GM23248 (cell line): ENCODE measurements around the gene KCTD16. TPM values are rescaled to one million over a fixed set of nuclear protein-coding genes. Genes with fewer than 3 reads are reported as not detected.

Experiments used
- DNase-seq: peaks from one replicate; pipeline ENCODE4 v3.0.0-alpha.2; 2015
- H2AFZ ChIP-seq: fragments of 200-600 bp; sonication (generic); 2 replicates; pipeline ENCODE4 v1.6.1; 2016; ENCODE audit warnings: antibody characterized with exemption
- H3F3A ChIP-seq: fragments of 200-600 bp; sonication (generic); 2 replicates; pipeline ENCODE4 v1.6.1; 2016; ENCODE audit warnings: mild to moderate bottlenecking, antibody characterized with exemption, mixed run types; ENCODE audit not compliant: insufficient read depth
- H3K27ac ChIP-seq: fragments of 200-600 bp; sonication (generic); 2 replicates; pipeline ENCODE4 v1.5.1; 2016; ENCODE audit warnings: mild to moderate bottlenecking
- H3K27me3 ChIP-seq: fragments of 200-600 bp; sonication (generic); replicated peaks from 2 replicates; pipeline ENCODE4 v1.6.1; 2016; ENCODE audit warnings: mild to moderate bottlenecking; ENCODE audit not compliant: insufficient read depth
- H3K36me3 ChIP-seq: fragments of 200-600 bp; sonication (generic); 2 replicates; pipeline ENCODE4 v1.6.1; 2016; ENCODE audit warnings: low read depth, mild to moderate bottlenecking
- H3K4me1 ChIP-seq: fragments of 200-600 bp; sonication (generic); 2 replicates; pipeline ENCODE4 v1.6.1; 2016; ENCODE audit warnings: mild to moderate bottlenecking; ENCODE audit not compliant: insufficient read depth
- H3K4me2 ChIP-seq: fragments of 200-600 bp; sonication (generic); one replicate; pipeline ENCODE4 v1.6.1; 2016; ENCODE audit warnings: mild to moderate bottlenecking; ENCODE audit not compliant: unreplicated experiment
- H3K4me3 ChIP-seq: fragments of 200-600 bp; sonication (generic); 2 replicates; pipeline ENCODE4 v1.5.1; 2016; ENCODE audit warnings: mild to moderate bottlenecking
- H3K79me2 ChIP-seq: fragments of 200-600 bp; sonication (generic); 2 replicates; pipeline ENCODE4 v1.6.1; 2016; ENCODE audit warnings: mild to moderate bottlenecking; ENCODE audit not compliant: insufficient read depth
- H3K9ac ChIP-seq: fragments of 200-600 bp; sonication (generic); 2 replicates; pipeline ENCODE4 v1.6.1; 2016; ENCODE audit warnings: mild to moderate bottlenecking
- H3K9me2 ChIP-seq: fragments of 200-600 bp; sonication (generic); 2 replicates; pipeline ENCODE4 v1.6.1; 2016; ENCODE audit warnings: mixed run types, mild to moderate bottlenecking, moderate library complexity; ENCODE audit not compliant: insufficient read depth
- H3K9me3 ChIP-seq: fragments of 200-600 bp; sonication (generic); one replicate; pipeline ENCODE4 v1.6.1; 2017; ENCODE audit warnings: low read depth
- H4K20me1 ChIP-seq: fragments of 200-600 bp; sonication (generic); 2 replicates; pipeline ENCODE4 v1.6.0; 2016; ENCODE audit not compliant: insufficient read depth
- EZH2 ChIP-seq: fragments of 200-600 bp; sonication (generic); IDR thresholded peaks from 2 replicates; pipeline ENCODE4 v1.6.1; 2018; ENCODE audit warnings: antibody characterized with exemption, mild to moderate bottlenecking; ENCODE audit not compliant: insufficient read depth, poor library complexity, severe bottlenecking
- EZH2phosphoT487 ChIP-seq: fragments of 200-600 bp; sonication (generic); IDR thresholded peaks from 2 replicates; pipeline ENCODE4 v1.6.1; 2018; ENCODE audit warnings: antibody characterized with exemption, moderate library complexity, mild to moderate bottlenecking, low read depth; ENCODE audit not compliant: insufficient read depth
- WGBS, 2 experiments: methylation state at CpG; one replicate each; pipeline ENCODE4 v1.1.6; 2015 to 2017; ENCODE audit warnings: low lambda C conversion rate in 2 of 2, low coverage in 1 of 2; ENCODE audit errors: missing lambda C conversion rate in 2 of 2; 5-methylcytosine and 5-hydroxymethylcytosine counted together
- in situ Hi-C: fragments of 300-500 bp; cut with MboI; formaldehyde crosslinking; loops from 2 replicates; pipeline ENCODE4 v1.15.0; 2020
- polyA plus RNA-seq: library from polyadenylated mRNA; unstranded; fragments of >200 nt; fragmentation: Nextera tagmentation; extraction: Ambion mirVana; gene quantifications from 2 replicates; pipeline ENCODE4 v1.2.1, GENCODE V29; 2016
- total RNA-seq: library from RNA; depleted of rRNA; stranded (reverse); fragments of >200 nt; shearing (Covaris generic); gene quantifications from 2 replicates; pipeline ENCODE4 v1.2.3, GENCODE V29; 2014

KCTD16 gene
- total and polyA plus RNA-seq, 2 experiments from 2014 or later, result 0.25 to 0.65 TPM

DNA sequence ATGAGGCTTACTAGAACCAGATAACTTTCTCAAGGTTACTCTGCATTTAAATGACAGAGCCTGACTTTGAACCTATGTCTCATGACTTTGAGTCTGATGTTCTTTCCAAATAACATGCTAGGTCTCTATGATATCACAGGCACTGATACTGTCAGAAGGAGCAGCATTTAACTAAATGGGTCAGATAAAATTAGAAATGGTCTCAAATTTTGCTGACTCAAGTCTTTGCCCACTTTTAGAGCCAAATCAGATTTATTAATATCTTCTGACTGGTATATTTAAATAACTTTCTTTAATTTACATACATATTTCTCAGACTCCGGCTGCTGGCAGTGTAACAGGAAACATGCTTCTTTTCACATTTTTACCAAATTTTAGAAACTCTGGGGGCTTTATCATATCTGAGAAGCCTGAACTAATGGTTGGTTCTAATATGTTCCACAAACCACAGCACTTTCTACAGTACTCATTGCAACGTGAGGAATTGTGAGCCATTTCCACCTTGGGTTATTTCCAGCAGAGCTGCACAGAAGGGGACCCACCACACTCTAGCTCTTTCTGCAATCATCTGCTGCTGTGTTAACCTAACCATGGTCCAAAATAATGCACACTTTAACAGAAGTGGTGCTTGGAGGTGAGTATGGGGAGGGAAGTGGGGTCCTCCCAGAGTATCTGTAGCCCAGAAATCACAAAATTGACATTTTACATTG, 79.2 kb downstream of the KCTD16 start:
- Histone ChIP-seq H4K20me1 (no peaks in the 10 kb centered on the region), H3K9me2 (no peaks in the 10 kb centered on the region), H3K9ac (no peak overlapping the region), H3K27ac (no peak overlapping the region), H3K4me1 (no peaks in the 10 kb centered on the region), H3K27me3 (no peaks in the 10 kb centered on the region), H3K79me2 (no peaks in the 10 kb centered on the region), H3F3A (no peaks in the 10 kb centered on the region), H3K4me2 (no peak overlapping the region), H2AFZ (no peak overlapping the region), H3K9me3 (no peaks in the 10 kb centered on the region), H3K36me3 (no peaks in the 10 kb centered on the region), H3K4me3 (no peak overlapping the region)
- in situ Hi-C loops, result no loop called here
- DNase-seq, result no peak
- no peak for TF ChIP-seq EZH2phosphoT487
- TF ChIP-seq EZH2, result no peak
- 32 to 44% methylated on average over 2 of the region's 2 CpGs for WGBS, 2 experiments

DNA sequence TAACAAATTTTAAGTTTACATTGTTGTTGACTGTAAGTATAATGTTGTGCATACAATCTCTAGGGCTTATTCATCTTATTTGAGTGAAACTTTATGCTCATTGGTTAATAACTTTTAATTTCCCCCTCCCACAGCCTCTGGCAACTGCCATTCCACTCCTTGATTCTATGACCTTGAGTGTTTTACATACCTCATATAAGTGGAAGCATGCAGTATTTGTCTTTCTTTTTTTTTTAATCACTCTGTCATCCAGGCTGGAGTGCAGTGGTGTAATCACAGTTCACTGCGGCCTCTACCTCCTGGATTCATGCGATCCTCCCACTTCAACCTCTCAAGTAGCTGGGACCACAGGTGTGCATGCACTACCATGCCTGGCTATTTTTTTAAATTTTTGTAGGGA, 83.9 kb downstream of the KCTD16 start:
- Histone ChIP-seq H3K4me1 (no peaks in the 10 kb centered on the region), H3K79me2 (no peaks in the 10 kb centered on the region), H3K27me3 (no peaks in the 10 kb centered on the region), H3K9me2 (no peaks in the 10 kb centered on the region), H3K36me3 (no peaks in the 10 kb centered on the region), H3F3A (no peaks in the 10 kb centered on the region), H3K9ac (no peak overlapping the region), H3K27ac (no peak overlapping the region), H3K4me3 (no peak overlapping the region), H3K9me3 (no peaks in the 10 kb centered on the region), H4K20me1 (no peaks in the 10 kb centered on the region), H2AFZ (no peak overlapping the region), H3K4me2 (no peak overlapping the region)
- DNase-seq, result no peak
- TF ChIP-seq EZH2phosphoT487 (no peak), EZH2 (no peak)
- 54 to 70% methylated on average over 2 of the region's 2 CpGs for WGBS, 2 experiments
- in situ Hi-C loops, result no loop called here

DNA sequence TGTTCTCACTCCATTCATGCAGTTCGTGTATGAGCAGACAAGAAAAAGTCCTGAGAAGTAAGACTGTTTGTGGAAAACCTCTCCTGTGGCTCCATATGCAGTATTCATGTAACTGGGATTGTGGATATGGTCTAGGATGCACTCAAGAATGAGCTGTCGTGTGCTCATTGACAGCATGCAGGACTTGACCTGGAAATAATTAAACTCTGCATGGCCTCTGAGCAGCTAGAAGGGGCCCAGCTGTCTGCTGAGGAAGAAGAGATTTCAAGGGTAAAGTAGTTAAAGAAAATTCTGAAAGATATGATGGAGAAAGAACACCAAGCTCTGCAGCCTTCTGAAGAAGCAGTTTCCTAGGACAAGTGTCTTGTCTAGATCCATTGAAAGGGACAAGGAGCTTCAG, 89.4 kb downstream of the KCTD16 start:
- no peaks in the 10 kb centered on the region for H3K4me1 ChIP-seq
- no peak for DNase-seq
- H3K4me2 ChIP-seq, result no peak overlapping the region
- H3K9me2 ChIP-seq, result no peaks in the 10 kb centered on the region
- no peaks in the 10 kb centered on the region for H3K27me3 ChIP-seq
- H3K27ac ChIP-seq, result no peak overlapping the region
- WGBS, 2 experiments, result 22 to 25% methylated on average over 2 of the region's 2 CpGs
- H3K36me3 ChIP-seq, result no peaks in the 10 kb centered on the region
- in situ Hi-C loops, result no loop called here
- no peaks in the 10 kb centered on the region for H3K9me3 ChIP-seq
- H3K4me3 ChIP-seq, result no peak overlapping the region
- no peak for TF ChIP-seq EZH2phosphoT487
- TF ChIP-seq EZH2, result no peak
- H3K79me2 ChIP-seq, result no peaks in the 10 kb centered on the region
- no peaks in the 10 kb centered on the region for H3F3A ChIP-seq
- H2AFZ ChIP-seq, result no peak overlapping the region
- no peaks in the 10 kb centered on the region for H4K20me1 ChIP-seq
- H3K9ac ChIP-seq, result no peak overlapping the region

DNA sequence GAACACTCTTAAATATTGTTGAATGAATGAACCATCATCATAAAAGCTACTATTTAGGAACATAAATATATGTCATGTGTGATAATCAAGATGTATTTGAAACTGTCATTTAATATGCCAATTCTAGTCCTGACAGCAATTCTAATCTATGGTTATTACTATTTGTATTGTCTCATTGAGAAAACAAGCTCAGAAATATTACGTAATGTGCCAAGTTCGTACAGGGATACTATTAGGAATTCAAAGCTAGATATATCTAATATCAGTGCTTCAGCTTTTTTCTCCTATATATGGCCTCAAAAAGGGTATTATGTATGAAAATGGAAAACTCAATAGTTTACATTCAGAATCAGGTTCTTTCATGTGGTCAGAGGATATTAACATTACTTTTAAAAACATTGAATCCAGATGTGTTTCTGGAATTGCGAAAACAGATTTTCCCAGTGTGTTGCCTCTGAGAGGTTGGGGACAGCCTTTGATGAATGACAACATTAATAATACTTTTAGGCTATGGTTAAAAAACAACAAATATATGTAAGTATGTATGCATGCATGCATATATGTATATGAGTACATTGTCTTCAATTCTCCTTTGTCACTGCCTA, 95.1 kb downstream of the KCTD16 start:
- Histone ChIP-seq H3K36me3 (no peaks in the 10 kb centered on the region), H3K4me3 (no peak overlapping the region), H3K4me1 (no peaks in the 10 kb centered on the region), H3K27me3 (no peaks in the 10 kb centered on the region), H3K27ac (no peak overlapping the region), H3K9me2 (no peaks in the 10 kb centered on the region), H2AFZ (no peak overlapping the region), H3K4me2 (no peak overlapping the region), H3K9me3 (no peaks in the 10 kb centered on the region), H4K20me1 (no peaks in the 10 kb centered on the region), H3K9ac (no peak overlapping the region), H3F3A (no peaks in the 10 kb centered on the region), H3K79me2 (no peaks in the 10 kb centered on the region)
- no peak for DNase-seq
- no peak for TF ChIP-seq EZH2
- no peak for TF ChIP-seq EZH2phosphoT487
- WGBS, 2 experiments, result 38 to 48% methylated on average over 3 of the region's 3 CpGs
- in situ Hi-C loops, result no loop called here
